ENCODE measurements around the gene CNNM1. TPM values are rescaled to one million over a fixed set of nuclear protein-coding genes. Genes with fewer than 3 reads are reported as not detected.

The CNNM1 gene
- under 1 TPM; 0.54 to 0.57 TPM for total RNA-seq

DNA sequence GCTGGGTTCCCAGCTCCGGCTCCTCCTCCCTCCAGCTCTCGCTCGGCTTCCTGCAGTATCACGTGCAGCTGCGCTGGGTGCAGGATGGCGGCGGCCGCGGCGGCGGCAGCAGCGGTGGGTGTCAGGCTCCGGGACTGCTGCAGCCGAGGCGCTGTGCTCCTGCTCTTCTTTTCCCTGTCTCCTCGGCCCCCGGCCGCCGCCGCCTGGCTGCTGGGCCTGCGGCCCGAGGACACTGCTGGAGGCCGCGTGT is at the start of gene CNNM1:
TSS of gene CNNM1 (plus strand) at position 53 of the 250 bp plus-strand sequence. CDS start at position 85, 32 bp downstream.
- POLR2A ChIA-PET, result interaction anchor here (0.7 kb wide), 1 partner anchor 550 kb away, joined by 3 read pairs; no protein-coding TSS in a partner anchor
- H3K4me3 Mint-ChIP-seq, result peak within 1 kb of the TSS; percentile 44
- no peaks in the 10 kb centered on the region for H3K9me3 Mint-ChIP-seq
- CTCF ChIA-PET, result no interaction called here
- H3K27ac Mint-ChIP-seq, result no peak within 1 kb of the TSS
- H3K27me3 Mint-ChIP-seq, result peaks cover 34% of the 10 kb centered on the region
- no peaks in the 10 kb centered on the region for H3K36me3 Mint-ChIP-seq (ENCODE audit: low read depth)
- peak; percentile 36 for DNase-seq
- peaks cover 12% of the 10 kb centered on the region for H3K4me1 Mint-ChIP-seq

DNA sequence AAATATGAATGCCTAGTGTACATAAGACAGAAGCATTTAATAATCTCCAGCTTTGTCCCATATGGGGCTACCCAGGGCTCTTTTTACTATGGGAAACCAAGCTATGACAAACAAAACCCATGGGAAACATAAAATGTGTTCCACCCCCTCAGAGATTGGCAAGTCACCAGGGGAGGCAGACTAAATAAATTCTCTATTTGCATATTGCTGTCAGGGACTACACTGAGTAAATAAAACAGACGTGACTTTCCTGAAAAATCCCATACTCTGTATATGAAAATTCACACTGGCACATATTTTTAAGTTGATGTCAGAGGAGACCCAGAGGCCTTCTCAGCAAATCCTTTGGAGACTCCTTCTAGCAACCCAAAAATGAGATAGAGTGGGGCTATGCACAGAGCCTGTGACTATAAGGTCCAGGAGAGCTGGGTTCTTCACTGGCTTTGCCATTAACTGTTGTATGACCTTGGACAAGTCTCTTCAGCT is 49.5 kb upstream of the CNNM1 start:
- no peak overlapping the region for H3K4me3 Mint-ChIP-seq
- no peak for DNase-seq
- POLR2A ChIA-PET, result no interaction called here
- H3K4me1 Mint-ChIP-seq, result no peaks in the 10 kb centered on the region
- no peaks in the 10 kb centered on the region for H3K36me3 Mint-ChIP-seq (ENCODE audit: low read depth)
- CTCF ChIA-PET, result no interaction called here
- H3K27ac Mint-ChIP-seq, result no peak overlapping the region
- peaks cover 24% of the 10 kb centered on the region for H3K27me3 Mint-ChIP-seq
- peaks cover 6% of the 10 kb centered on the region for H3K9me3 Mint-ChIP-seq

DNA sequence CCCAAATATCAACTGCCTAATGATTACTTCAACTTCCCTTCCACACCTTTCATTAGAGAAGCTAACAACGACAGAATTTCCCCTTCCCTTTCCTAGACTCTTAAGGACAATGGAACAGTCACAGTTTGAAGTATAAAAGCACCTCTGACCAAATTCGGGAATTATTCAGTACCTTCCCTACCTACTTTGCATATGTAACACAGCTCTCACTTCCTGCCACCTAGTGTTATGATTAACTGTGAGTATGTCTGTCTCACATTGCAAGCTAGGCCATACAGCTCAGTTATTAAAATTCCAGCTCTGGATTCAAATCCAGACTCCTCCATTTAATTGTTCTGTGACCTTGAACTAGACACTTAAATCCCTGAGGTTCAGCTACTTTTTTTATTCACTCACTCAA is 48.7 kb upstream of the CNNM1 start:
- DNase-seq, result no peak
- Mint-ChIP-seq H3K4me3 (no peak overlapping the region), H3K4me1 (no peaks in the 10 kb centered on the region), H3K27me3 (peaks cover 23% of the 10 kb centered on the region), H3K27ac (no peak overlapping the region), H3K9me3 (peaks cover 6% of the 10 kb centered on the region), H3K36me3 (ENCODE audit: low read depth) (no peaks in the 10 kb centered on the region)
- CTCF ChIA-PET, result no interaction called here
- POLR2A ChIA-PET, result no interaction called here

DNA sequence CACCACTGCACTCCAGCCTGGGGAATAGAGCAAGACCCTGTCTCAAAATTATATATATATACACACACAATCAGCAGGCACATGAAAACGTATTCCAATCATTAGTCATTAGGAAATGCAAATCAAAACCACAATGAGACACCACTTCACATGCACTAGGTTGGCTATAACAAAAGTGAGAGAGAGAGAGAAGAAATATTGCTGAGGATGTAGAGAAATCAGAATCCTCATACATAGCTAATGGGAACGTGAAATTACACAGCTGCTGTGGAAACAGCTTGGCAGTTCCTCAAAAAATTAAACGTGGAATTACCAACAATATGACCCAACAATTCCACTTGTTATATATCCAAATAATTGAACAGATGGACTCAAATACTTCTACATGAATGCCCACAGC is 43.3 kb upstream of the CNNM1 start:
- ChIA-PET CTCF (no interaction called here), POLR2A (no interaction called here)

DNA sequence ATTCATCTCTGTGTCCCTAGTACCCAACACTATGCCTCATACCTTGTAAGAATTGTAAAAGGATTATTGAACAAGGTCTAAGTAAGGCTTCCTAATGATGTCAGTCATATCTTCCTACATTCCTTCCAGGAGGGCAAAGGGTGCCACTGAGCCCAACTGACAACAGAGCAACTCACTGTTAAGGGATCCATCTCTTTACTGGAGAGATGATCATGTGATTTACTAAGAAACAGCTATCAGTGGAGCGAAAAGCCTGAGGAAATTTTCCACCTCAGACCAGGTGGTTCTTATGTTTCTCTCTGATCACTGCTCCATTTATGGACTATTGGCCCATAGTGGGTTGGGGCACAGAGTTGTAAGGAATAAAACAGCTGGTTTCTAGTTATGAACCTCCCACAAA is 38.9 kb upstream of the CNNM1 start:
- Mint-ChIP-seq H3K27ac (no peak overlapping the region), H3K36me3 (ENCODE audit: low read depth) (no peaks in the 10 kb centered on the region), H3K9me3 (no peaks in the 10 kb centered on the region), H3K4me3 (no peak overlapping the region), H3K27me3 (peaks cover 15% of the 10 kb centered on the region), H3K4me1 (no peaks in the 10 kb centered on the region)
- CTCF ChIA-PET, result no interaction called here
- no peak for DNase-seq
- POLR2A ChIA-PET, result no interaction called here

More for the DNA sequence above, 43.3 kb upstream of the CNNM1 start:
- no peaks in the 10 kb centered on the region for H3K4me1 Mint-ChIP-seq
- no peak overlapping the region for H3K4me3 Mint-ChIP-seq
- peaks cover 6% of the 10 kb centered on the region for H3K9me3 Mint-ChIP-seq
- H3K27me3 Mint-ChIP-seq, result peaks cover 15% of the 10 kb centered on the region
- no peak for DNase-seq
- no peaks in the 10 kb centered on the region for H3K36me3 Mint-ChIP-seq (ENCODE audit: low read depth)
- H3K27ac Mint-ChIP-seq, result no peak overlapping the region

DNA sequence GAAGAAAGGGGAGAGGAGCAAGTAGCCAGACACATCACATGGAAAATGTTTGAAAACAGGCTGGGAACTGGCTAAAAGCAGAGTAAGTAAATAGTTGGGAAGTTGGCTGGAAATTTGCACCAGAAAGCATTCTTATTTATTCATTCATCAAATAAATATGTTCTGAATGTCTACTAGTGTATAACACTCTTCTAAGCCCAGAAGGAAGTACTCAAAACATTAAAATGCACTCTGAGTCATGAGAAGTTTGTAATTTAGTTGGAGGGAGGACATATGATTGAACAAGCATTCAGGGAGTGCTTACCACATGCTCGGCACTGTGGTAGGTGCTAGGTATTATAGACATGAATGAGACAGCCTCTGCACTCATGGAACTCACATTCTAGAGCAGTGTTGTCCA is 37.0 kb upstream of the CNNM1 start:
- CTCF ChIA-PET, result no interaction called here
- POLR2A ChIA-PET, result no interaction called here
- H3K9me3 Mint-ChIP-seq, result no peaks in the 10 kb centered on the region
- no peaks in the 10 kb centered on the region for H3K36me3 Mint-ChIP-seq (ENCODE audit: low read depth)
- no peak overlapping the region for H3K4me3 Mint-ChIP-seq
- H3K4me1 Mint-ChIP-seq, result no peaks in the 10 kb centered on the region
- no peak overlapping the region for H3K27ac Mint-ChIP-seq
- no peak for DNase-seq
- peaks cover 9% of the 10 kb centered on the region for H3K27me3 Mint-ChIP-seq

DNA sequence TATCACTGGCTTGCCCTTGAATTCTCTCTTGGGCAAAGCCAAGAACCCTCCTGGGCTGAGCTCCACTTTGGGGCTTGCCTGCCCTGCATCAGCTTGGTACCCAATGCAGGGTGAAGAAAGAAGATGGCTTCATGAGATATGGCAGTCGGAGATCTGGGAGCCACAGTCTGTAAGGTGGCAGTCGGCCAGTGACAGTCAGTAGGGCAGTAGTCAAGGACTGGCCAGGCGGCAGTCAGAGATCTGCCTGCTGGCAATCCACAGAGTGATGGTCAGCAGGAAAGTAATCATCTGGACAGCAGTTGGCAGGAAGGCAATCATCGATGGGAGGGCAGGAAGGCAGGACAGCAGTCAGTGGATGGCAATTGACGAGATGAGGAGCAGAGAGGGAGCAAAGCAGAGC is 32.6 kb upstream of the CNNM1 start:
- DNase-seq, result no peak
- Mint-ChIP-seq H3K36me3 (ENCODE audit: low read depth) (no peaks in the 10 kb centered on the region), H3K4me3 (no peak overlapping the region), H3K9me3 (no peaks in the 10 kb centered on the region), H3K27me3 (peaks cover 4% of the 10 kb centered on the region), H3K27ac (no peak overlapping the region), H3K4me1 (no peaks in the 10 kb centered on the region)
- ChIA-PET CTCF (no interaction called here), POLR2A (no interaction called here)

DNA sequence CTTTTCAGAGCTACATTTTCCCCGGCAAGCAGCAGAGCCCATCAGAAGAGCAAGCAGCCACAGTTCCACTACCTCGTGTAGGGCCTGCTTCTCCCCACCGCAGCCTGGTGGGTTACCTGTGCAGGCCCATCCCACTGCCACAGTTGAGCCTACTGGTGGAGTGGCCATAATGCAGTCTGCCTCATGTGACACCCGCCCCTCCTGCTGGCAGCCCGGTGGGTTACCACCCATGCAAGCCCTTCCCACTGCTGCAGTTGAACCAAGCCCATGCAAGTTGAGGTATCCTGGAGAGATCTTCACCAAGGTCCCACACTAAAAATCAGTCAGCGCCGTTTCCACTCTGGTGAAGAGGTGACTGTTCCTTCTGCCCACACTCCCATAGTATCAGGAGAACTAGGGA is 32.1 kb upstream of the CNNM1 start:
- no peak for DNase-seq
- Mint-ChIP-seq H3K27ac (no peak overlapping the region), H3K4me1 (no peaks in the 10 kb centered on the region), H3K27me3 (peaks cover 4% of the 10 kb centered on the region), H3K4me3 (no peak overlapping the region), H3K36me3 (ENCODE audit: low read depth) (no peaks in the 10 kb centered on the region), H3K9me3 (no peaks in the 10 kb centered on the region)
- ChIA-PET POLR2A (no interaction called here), CTCF (no interaction called here)

DNA sequence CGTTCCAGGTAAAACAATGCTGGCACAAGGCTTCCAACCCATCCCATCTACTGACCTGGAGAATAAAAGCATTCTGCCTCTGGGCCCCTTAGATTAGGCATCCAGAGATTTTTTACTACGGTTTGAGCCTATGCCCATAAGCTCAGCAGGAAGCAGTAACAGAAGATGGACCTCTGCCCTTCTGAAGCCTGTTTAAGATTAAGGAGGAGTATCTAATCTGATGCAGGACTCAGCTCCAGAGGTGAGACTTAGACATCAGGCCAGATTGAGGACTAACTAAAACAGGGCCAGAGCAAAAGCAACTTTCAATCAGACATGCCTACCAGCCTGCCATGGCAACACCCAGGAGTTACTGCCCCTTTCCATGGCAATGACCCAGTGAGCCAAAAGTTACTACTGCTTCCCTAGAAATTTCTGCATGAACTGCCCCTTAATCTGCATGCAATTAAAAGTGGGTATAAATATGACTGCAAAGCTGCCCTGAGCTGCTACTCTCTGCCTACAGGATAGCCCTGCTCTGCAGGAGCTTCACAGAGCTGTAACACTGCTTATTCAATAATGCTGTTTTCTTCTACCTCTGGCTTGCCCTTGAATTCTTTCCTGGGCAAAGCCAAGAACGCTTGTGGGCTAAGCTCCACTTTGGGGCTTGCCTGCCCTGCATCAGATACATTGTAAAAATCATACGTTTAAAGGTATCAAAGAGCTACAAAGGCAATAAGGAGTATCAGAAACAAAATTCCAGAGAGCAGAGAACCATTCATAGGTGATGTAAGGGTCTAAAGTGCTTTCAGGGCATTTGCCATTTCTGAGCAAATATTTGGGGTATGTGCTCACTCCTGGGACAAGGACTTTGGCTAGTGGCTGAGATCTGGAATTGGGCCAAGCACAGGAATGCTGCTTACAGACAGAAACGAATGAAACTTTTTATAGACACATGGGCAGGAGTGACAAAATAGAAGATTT is 25.0 kb upstream of the CNNM1 start:
- POLR2A ChIA-PET, result no interaction called here
- H3K9me3 Mint-ChIP-seq, result peaks cover 4% of the 10 kb centered on the region

DNA sequence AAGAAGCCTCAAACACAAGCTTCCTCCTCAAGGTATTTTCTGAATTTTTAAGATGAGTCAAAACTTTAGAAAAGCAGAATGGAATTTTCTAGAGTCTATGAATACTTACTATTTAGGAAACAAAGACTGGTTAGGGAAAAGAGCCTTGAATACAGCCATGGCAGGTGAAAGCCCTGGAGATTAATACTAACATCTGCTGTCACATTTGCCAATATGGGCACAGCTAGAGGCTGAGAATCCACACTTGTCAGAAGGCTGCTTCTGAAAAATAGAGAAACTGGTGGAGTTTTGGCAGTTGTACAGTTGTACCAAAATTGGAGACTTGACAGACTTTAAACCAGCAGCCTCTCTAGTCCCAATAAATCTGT is 24.3 kb upstream of the CNNM1 start:
- Mint-ChIP-seq H3K27ac (no peak overlapping the region), H3K4me3 (no peak overlapping the region), H3K4me1 (no peaks in the 10 kb centered on the region), H3K9me3 (peaks cover 5% of the 10 kb centered on the region), H3K27me3 (peaks cover 14% of the 10 kb centered on the region), H3K36me3 (ENCODE audit: low read depth) (no peaks in the 10 kb centered on the region)
- DNase-seq, result no peak
- ChIA-PET POLR2A (no interaction called here), CTCF (no interaction called here)

More for the DNA sequence above, 25.0 kb upstream of the CNNM1 start:
- Mint-ChIP-seq H3K4me1 (no peaks in the 10 kb centered on the region), H3K4me3 (no peak overlapping the region), H3K27me3 (peaks cover 13% of the 10 kb centered on the region), H3K27ac (no peak overlapping the region), H3K36me3 (ENCODE audit: low read depth) (no peaks in the 10 kb centered on the region)
- CTCF ChIA-PET, result no interaction called here
- DNase-seq, result no peak

DNA sequence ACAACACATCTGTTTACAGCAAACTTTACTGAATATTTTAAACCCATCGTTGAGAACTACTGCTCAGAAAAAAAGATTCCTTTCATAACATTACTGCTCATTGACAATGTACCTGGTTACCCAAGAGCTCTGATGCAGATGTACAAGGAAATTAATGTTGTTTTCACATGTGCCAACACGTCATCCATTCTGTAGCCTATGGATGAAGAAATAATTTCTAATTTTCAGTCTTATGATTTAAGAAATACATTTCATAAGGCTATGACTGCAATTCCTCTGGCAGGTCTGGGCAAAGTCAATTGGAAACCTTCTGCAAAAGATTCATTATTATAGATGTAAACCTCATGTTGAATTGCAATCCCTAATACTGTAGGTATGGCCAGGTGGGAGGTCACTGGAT is 16.7 kb upstream of the CNNM1 start:
- H3K36me3 Mint-ChIP-seq (ENCODE audit: low read depth), result no peaks in the 10 kb centered on the region
- CTCF ChIA-PET, result no interaction called here
- POLR2A ChIA-PET, result no interaction called here
- H3K9me3 Mint-ChIP-seq, result peaks cover 7% of the 10 kb centered on the region
- no peak overlapping the region for H3K27ac Mint-ChIP-seq
- DNase-seq, result no peak
- no peaks in the 10 kb centered on the region for H3K4me1 Mint-ChIP-seq
- H3K4me3 Mint-ChIP-seq, result no peak overlapping the region
- peaks cover 3% of the 10 kb centered on the region for H3K27me3 Mint-ChIP-seq

DNA sequence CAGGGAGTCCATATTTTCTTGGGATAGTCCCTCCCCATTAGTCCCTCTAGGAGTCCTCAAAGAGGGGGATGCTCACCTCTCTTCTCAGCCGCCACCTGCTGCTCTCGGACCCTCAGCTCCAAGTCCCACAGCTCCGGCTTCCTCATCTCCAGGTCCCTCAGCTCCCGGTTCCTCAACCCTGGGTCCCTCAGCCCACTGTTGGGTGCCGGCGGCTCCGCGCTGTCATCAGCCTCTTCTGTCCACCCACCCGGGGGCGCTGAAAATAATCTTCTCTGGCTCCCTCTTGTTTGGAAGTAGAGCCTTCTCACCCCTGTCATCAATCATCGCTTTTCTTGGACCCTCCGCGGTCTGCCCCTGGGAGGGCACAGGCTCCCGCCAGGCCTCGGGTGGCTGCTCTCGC is 13.3 kb upstream of the CNNM1 start:
- Mint-ChIP-seq H3K4me1 (no peaks in the 10 kb centered on the region), H3K36me3 (ENCODE audit: low read depth) (no peaks in the 10 kb centered on the region), H3K9me3 (no peaks in the 10 kb centered on the region), H3K27ac (no peak overlapping the region), H3K4me3 (no peak overlapping the region), H3K27me3 (no peaks in the 10 kb centered on the region)
- POLR2A ChIA-PET, result no interaction called here
- CTCF ChIA-PET, result no interaction called here
- no peak for DNase-seq

DNA sequence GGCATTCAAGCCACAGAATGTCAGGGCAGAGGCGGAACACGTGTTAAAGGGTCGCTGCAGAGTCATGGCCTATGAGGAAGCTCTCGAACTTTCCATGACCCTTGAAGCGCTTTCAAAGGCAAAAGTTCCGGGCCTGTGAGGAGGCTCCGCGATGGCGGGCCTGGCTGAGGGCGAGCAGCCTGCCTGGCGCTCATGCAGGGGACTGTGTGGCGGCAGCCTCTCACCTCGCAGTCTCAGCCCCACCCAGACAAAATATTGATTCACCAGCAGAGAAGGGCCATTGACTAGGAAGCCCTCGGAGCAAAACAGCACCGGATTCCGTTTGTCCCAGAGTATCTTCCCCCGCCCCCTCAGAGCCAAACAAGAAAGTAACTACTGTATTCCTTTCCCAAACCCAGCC is 12.8 kb upstream of the CNNM1 start:
- no peak for DNase-seq
- H3K9me3 Mint-ChIP-seq, result no peaks in the 10 kb centered on the region
- no peaks in the 10 kb centered on the region for H3K4me1 Mint-ChIP-seq
- CTCF ChIA-PET, result no interaction called here
- no peak overlapping the region for H3K4me3 Mint-ChIP-seq
- H3K36me3 Mint-ChIP-seq (ENCODE audit: low read depth), result no peaks in the 10 kb centered on the region
- peaks cover 3% of the 10 kb centered on the region for H3K27me3 Mint-ChIP-seq
- POLR2A ChIA-PET, result no interaction called here
- no peak overlapping the region for H3K27ac Mint-ChIP-seq

DNA sequence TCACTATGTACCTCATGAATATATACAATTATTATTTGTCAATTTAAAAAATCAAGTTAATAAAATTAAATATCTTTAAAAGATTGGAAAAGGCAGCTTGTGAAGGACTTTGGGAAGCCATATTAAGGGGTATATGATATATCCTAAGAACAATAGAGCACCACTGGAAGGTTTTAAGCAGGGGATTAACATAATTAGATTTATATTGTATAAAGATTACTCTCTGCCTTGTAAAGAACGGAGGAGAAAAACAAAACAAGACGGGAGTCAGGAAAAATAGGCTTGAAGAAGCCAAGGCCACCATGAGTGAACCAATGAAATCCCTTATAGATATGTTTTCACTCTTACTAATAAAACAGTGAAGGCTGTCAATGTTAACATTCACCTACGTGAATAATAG is 11.1 kb upstream of the CNNM1 start:
- Mint-ChIP-seq H3K27ac (no peak overlapping the region), H3K27me3 (peaks cover 11% of the 10 kb centered on the region), H3K4me1 (no peaks in the 10 kb centered on the region), H3K9me3 (no peaks in the 10 kb centered on the region), H3K36me3 (ENCODE audit: low read depth) (no peaks in the 10 kb centered on the region), H3K4me3 (no peak overlapping the region)
- DNase-seq, result no peak
- CTCF ChIA-PET, result no interaction called here
- POLR2A ChIA-PET, result no interaction called here

Data from activated CD4-positive, alpha-beta T cell treated with anti-CD3 and anti-CD28 coated beads, Interleukin-2, amount 10 ng/mL, durations not matched to agents 7 days and 5 days (primary cell).